ENCODE measurements around the gene CWC22.
"Not testable (repeated sequence)": the region's sequence is repeated elsewhere in the genome, so short reads cannot be mapped to it uniquely, and the experiment has no call there.

Gene CWC22

GRCh38 chr2:179946346-179946745, 60.8 kb downstream of the CWC22 start:
- TF ChIP-seq, protein P1, sequence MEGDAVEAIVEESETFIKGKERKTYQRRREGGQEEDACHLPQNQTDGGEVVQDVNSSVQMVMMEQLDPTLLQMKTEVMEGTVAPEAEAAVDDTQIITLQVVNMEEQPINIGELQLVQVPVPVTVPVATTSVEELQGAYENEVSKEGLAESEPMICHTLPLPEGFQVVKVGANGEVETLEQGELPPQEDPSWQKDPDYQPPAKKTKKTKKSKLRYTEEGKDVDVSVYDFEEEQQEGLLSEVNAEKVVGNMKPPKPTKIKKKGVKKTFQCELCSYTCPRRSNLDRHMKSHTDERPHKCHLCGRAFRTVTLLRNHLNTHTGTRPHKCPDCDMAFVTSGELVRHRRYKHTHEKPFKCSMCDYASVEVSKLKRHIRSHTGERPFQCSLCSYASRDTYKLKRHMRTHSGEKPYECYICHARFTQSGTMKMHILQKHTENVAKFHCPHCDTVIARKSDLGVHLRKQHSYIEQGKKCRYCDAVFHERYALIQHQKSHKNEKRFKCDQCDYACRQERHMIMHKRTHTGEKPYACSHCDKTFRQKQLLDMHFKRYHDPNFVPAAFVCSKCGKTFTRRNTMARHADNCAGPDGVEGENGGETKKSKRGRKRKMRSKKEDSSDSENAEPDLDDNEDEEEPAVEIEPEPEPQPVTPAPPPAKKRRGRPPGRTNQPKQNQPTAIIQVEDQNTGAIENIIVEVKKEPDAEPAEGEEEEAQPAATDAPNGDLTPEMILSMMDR (IDR thresholded peaks at IDR 0.05; ENCODE audit: insufficient read depth, low read depth, low read length, missing control alignments) = no peak
- no peak overlapping the region for H3K4me3 ChIP-seq (ENCODE audit: low read length)
- no peak for DNase-seq (ENCODE audit: low read depth)

- TF ChIP-seq, protein P1 (IDR thresholded peaks at IDR 0.05; ENCODE audit: insufficient read depth, low read depth, low read length, missing control alignments) = no peak
- H3K4me3 ChIP-seq (ENCODE audit: low read length) = no peak overlapping the region
- DNase-seq (ENCODE audit: low read depth) = no peak
These were observed 67.8 kb downstream of the CWC22 start for GRCh38 chr2:179939259-179939658.

DNA sequence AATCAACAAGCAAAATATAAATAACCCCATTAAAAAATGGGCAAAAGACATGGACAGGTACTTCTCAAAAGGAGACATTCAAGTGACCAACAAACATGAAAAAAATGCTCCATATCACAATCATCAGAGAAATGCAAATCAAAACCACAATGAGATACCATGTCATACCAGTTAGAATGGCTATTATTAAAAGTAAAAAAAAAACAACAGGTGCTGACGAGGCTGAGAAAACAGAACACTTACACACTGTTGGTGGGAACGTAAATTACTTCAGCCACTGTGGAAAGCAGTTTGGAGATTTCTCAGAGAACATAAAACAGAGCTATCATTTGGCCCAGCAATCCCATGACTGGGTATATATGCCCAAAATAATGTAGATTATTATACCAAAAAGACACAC, 69.1 kb downstream of the CWC22 start:
- no peak overlapping the region for H3K4me3 ChIP-seq (ENCODE audit: low read length)
- TF ChIP-seq, protein P1 (IDR thresholded peaks at IDR 0.05; ENCODE audit: insufficient read depth, low read depth, low read length, missing control alignments) = no peak
- DNase-seq (ENCODE audit: low read depth) = no peak

DNA sequence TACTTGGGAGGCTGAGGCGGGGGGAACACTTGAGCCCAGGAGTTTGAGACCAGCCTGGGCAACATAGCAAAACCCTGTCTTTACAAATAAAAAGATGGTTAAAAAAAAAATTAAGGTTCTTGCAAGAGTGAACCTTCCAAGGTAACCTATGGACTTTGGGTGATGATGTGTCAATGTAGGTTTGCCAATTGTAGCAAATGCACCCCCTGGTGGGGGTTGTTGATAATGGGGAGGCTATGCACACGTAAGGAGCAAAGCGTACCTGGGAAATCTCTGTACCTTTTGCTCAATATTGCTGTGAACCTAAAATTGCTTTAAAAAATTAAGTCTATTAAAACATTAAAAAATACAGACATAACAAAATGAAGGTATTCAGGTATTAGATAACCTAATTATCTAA, 70.4 kb downstream of the CWC22 start:
- H3K4me3 ChIP-seq (ENCODE audit: low read length) = no peak overlapping the region
- TF ChIP-seq, protein P1 (IDR thresholded peaks at IDR 0.05; ENCODE audit: insufficient read depth, low read depth, low read length, missing control alignments) = peak; percentile 64
- DNase-seq (ENCODE audit: low read depth) = peak; percentile 53

DNA sequence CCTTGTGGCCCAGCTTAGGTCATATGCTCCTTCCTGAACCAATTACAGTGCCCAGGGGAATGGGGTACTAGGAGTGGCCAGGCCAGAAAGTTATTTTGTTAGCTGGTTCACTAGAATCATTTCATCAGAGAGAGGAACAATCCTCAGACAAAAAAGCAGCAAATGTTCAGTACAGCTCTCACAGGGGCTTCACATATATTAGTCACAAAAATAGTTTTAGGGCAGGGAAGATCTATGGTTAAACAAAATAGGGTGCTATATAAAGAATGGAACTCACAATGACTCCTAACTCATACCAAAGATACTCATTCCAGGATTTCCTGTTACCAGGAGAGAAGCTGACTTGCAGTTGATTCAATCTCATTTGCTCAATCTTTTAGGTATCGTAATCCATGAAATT, 71.0 kb downstream of the CWC22 start:
- no peak overlapping the region for H3K4me3 ChIP-seq (ENCODE audit: low read length)
- DNase-seq (ENCODE audit: low read depth) = no peak
- TF ChIP-seq, protein P1 (IDR thresholded peaks at IDR 0.05; ENCODE audit: insufficient read depth, low read depth, low read length, missing control alignments) = no peak

GRCh38 chr2:179932786-179933185, 74.3 kb downstream of the CWC22 start:
- TF ChIP-seq, protein P1 (IDR thresholded peaks at IDR 0.05; ENCODE audit: insufficient read depth, low read depth, low read length, missing control alignments) = no peak
- H3K4me3 ChIP-seq (ENCODE audit: low read length) = no peak overlapping the region
- DNase-seq (ENCODE audit: low read depth) = no peak

GRCh38 chr2:179931502-179931901, 75.6 kb downstream of the CWC22 start:
- H3K4me3 ChIP-seq (ENCODE audit: low read length) = no peak overlapping the region
- TF ChIP-seq, protein P1 (IDR thresholded peaks at IDR 0.05; ENCODE audit: insufficient read depth, low read depth, low read length, missing control alignments) = no peak
- no peak for DNase-seq (ENCODE audit: low read depth)

- H3K4me3 ChIP-seq (ENCODE audit: low read length); DNase-seq (ENCODE audit: low read depth): not testable (repeated sequence)
These were observed 77.1 kb downstream of the CWC22 start for GRCh38 chr2:179929997-179930396.
